ENCODE data around the gene LY6G5C. TPM values are rescaled to one million over a fixed set of nuclear protein-coding genes. Genes with fewer than 3 reads are reported as not detected.
A peak's percentile ranks its signal among the peaks of the same experiment; 100 is the strongest.

The LY6G5C gene
- total and polyA plus RNA-seq, 9 of the 15 experiments (the other 6 are each of a cell fraction or from before 2014, with no cell fraction given), result 0.10 to 0.67 (median 0.46) TPM; not detected in 4

DNA sequence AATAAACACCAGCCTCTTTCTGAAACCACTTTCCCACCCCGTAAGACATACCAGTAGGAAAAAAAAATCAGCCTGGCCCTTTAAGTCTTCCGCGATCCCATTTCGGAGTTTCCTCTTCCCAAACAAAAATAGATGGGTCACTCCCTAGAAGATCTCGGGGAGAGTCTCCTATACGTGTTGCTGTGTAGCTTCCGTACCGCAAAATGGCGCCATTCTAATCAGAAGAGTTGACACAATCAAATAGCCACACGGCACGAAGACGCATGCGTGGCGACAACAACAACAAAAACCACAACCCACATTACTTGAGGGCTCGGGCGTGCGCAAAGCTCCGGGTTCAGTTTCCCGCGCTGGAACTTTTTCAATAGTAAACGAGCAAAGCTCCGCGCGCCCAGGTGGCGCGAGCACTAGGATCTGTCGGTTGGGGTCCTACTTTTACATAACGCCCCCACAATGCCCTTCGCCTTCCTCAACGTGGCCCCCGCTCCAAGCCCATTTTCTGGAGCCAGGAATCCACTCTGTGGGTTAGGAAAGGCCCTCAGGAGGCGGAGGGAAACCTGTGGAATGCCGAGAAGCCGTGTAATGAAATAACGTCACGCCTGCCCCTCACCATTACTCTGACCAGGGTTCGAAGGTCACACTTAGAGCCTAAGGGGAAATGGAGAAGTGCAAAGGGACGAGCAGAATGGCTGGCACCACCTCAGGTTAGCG lies 15.9 kb downstream of the LY6G5C start, which contains the start of gene GPANK1 (continued):
- TF ChIP-seq, protein P1, sequence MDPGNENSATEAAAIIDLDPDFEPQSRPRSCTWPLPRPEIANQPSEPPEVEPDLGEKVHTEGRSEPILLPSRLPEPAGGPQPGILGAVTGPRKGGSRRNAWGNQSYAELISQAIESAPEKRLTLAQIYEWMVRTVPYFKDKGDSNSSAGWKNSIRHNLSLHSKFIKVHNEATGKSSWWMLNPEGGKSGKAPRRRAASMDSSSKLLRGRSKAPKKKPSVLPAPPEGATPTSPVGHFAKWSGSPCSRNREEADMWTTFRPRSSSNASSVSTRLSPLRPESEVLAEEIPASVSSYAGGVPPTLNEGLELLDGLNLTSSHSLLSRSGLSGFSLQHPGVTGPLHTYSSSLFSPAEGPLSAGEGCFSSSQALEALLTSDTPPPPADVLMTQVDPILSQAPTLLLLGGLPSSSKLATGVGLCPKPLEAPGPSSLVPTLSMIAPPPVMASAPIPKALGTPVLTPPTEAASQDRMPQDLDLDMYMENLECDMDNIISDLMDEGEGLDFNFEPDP (CRISPR knock-in tag; IDR thresholded peaks at IDR 0.05), result peak; percentile 75; the same call in 1 of the 2 replicates
- TF ChIP-seq ZNF175 (CRISPR knock-in tag; IDR thresholded peaks at IDR 0.05; ENCODE audit: low read depth), result peak; percentile 86
- TF ChIP-seq, protein P2, sequence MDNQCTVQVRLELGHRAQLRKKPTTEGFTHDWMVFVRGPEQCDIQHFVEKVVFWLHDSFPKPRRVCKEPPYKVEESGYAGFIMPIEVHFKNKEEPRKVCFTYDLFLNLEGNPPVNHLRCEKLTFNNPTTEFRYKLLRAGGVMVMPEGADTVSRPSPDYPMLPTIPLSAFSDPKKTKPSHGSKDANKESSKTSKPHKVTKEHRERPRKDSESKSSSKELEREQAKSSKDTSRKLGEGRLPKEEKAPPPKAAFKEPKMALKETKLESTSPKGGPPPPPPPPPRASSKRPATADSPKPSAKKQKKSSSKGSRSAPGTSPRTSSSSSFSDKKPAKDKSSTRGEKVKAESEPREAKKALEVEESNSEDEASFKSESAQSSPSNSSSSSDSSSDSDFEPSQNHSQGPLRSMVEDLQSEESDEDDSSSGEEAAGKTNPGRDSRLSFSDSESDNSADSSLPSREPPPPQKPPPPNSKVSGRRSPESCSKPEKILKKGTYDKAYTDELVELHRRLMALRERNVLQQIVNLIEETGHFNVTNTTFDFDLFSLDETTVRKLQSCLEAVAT (IDR thresholded peaks at IDR 0.05), result peak; percentile 75 to 92; a peak in 3 of 4 replicates
- TF ChIP-seq COPS2 (conservative IDR thresholded peaks at IDR 0.05), result no peak
- TF ChIP-seq ZFP30 (CRISPR knock-in tag; IDR thresholded peaks at IDR 0.05; ENCODE audit: borderline replicate concordance), result no peak
- no peak for TF ChIP-seq ELF1 (tag; IDR thresholded peaks at IDR 0.05)
- TF ChIP-seq ARID1B (IDR thresholded peaks at IDR 0.05), result no peak
- peak; percentile 23; the same call in 1 of the 2 replicates for TF ChIP-seq HLTF (IDR thresholded peaks at IDR 0.05)
- 0 out of 2 replicates have a peak, but pooled peaks have one; percentile 44 for TF ChIP-seq ZNF133 (CRISPR knock-in tag; IDR thresholded peaks at IDR 0.05)
- TF ChIP-seq JUND (IDR thresholded peaks at IDR 0.05; ENCODE audit: borderline replicate concordance, low read depth, low read length), result 0 out of 2 replicates have a peak, but pooled peaks have one; percentile 62
- TF ChIP-seq JUND (tag; IDR thresholded peaks at IDR 0.05; ENCODE audit: borderline replicate concordance, low read depth, low read length), result peak; percentile 78; the same call in 2 of the 3 replicates
- TF ChIP-seq ZNF274 (IDR thresholded peaks at IDR 0.05; ENCODE audit: borderline replicate concordance, low read depth, low read length), result no peak
- peak; percentile 92 for TF ChIP-seq LCOR (CRISPR knock-in tag; IDR thresholded peaks at IDR 0.05)
- no peak for TF ChIP-seq ZNF184 (CRISPR knock-in tag; IDR thresholded peaks at IDR 0.05)
- TF ChIP-seq TAF7 (tag; IDR thresholded peaks at IDR 0.05), result peak; percentile 45; the same call in 1 of the 2 replicates
- peak; percentile 46; the same call in 1 of the 2 replicates for TF ChIP-seq ZNF830 (CRISPR knock-in tag; IDR thresholded peaks at IDR 0.05)
- no peak for TF ChIP-seq PHB (CRISPR knock-in tag; IDR thresholded peaks at IDR 0.05)
- TF ChIP-seq BCLAF1 (IDR thresholded peaks at IDR 0.05; ENCODE audit: borderline replicate concordance in 1 of 2, control insufficient read depth in 1 of 2, low read depth in 2 of 2, low read length in 1 of 2), result no peak
- no peak for TF ChIP-seq ZKSCAN8 (CRISPR knock-in tag; IDR thresholded peaks at IDR 0.05)
- TF ChIP-seq PHTF2 (CRISPR knock-in tag; IDR thresholded peaks at IDR 0.05), result 0 out of 2 replicates have a peak, but pooled peaks have one; percentile 52
- TF ChIP-seq NFIC (IDR thresholded peaks at IDR 0.05), result no peak
- TF ChIP-seq DDX20 (tag; IDR thresholded peaks at IDR 0.05; ENCODE audit: low read depth), result no peak
- TF ChIP-seq ZNF583 (CRISPR knock-in tag; IDR thresholded peaks at IDR 0.05), result no peak
